ENCODE data around the gene ATG7.

ATG7 gene

GRCh38 chr3:11495948-11496557, 223.9 kb downstream of the ATG7 start (continued):
- TF ChIP-seq PRDM6 (tag by site-specific recombination; IDR thresholded peaks at IDR 0.05): peak; percentile 89
- no peak for TF ChIP-seq MEIS1 (CRISPR knock-in tag; IDR thresholded peaks at IDR 0.05; ENCODE audit: borderline replicate concordance)
- TF ChIP-seq ZSCAN30 (tag by site-specific recombination; IDR thresholded peaks at IDR 0.05): peak; percentile 98
- TF ChIP-seq MZF1 (tag by site-specific recombination; IDR thresholded peaks at IDR 0.05; ENCODE audit: borderline replicate concordance): peak; percentile 52; the same call in 1 of the 2 replicates
- no peak for TF ChIP-seq HOXC10 (CRISPR knock-in tag; IDR thresholded peaks at IDR 0.05)
- TF ChIP-seq ZXDB (tag by site-specific recombination; IDR thresholded peaks at IDR 0.05): peak; percentile 95
- TF ChIP-seq ZNF571 (tag by site-specific recombination; IDR thresholded peaks at IDR 0.05): no peak
- no peak for TF ChIP-seq ZNF175 (tag by site-specific recombination; IDR thresholded peaks at IDR 0.05)
- no peak for TF ChIP-seq SALL2 (tag by site-specific recombination; IDR thresholded peaks at IDR 0.05; ENCODE audit: borderline replicate concordance)
- TF ChIP-seq ZNF473 (tag by site-specific recombination; IDR thresholded peaks at IDR 0.05): no peak
- TF ChIP-seq ZNF521 (tag by site-specific recombination; IDR thresholded peaks at IDR 0.05): no peak
- peak; percentile 78 for TF ChIP-seq ZNF600 (tag by site-specific recombination; IDR thresholded peaks at IDR 0.05)
- no peak for TF ChIP-seq ZNF155 (tag by site-specific recombination; IDR thresholded peaks at IDR 0.05)
- no peak for TF ChIP-seq ZFP37 (tag by site-specific recombination; IDR thresholded peaks at IDR 0.05)
- peak; percentile 78 for TF ChIP-seq ZNF596 (tag by site-specific recombination; IDR thresholded peaks at IDR 0.05)
- no peak for TF ChIP-seq ZNF560 (tag by site-specific recombination; IDR thresholded peaks at IDR 0.05; ENCODE audit: borderline replicate concordance)
- no peak for TF ChIP-seq ZNF132 (tag by site-specific recombination; IDR thresholded peaks at IDR 0.05; ENCODE audit: borderline replicate concordance)
- no peak for TF ChIP-seq ZNF274 (IDR thresholded peaks at IDR 0.05; ENCODE audit: low read length)
- no peak for TF ChIP-seq ZNF274 (tag by site-specific recombination; IDR thresholded peaks at IDR 0.05; ENCODE audit: borderline replicate concordance)
- TF ChIP-seq BCL6B (tag by site-specific recombination; IDR thresholded peaks at IDR 0.05): no peak
- no peak for TF ChIP-seq SETDB1 (IDR thresholded peaks at IDR 0.05; ENCODE audit: insufficient read length, low read length)
- peak; percentile 70 for TF ChIP-seq OVOL3 (tag by site-specific recombination; IDR thresholded peaks at IDR 0.05)
- TF ChIP-seq KLF16 (tag by site-specific recombination; IDR thresholded peaks at IDR 0.05): 0 out of 2 replicates have a peak, but pooled peaks have one; percentile 62
- peak; percentile 78 for TF ChIP-seq WT1 (tag by site-specific recombination; IDR thresholded peaks at IDR 0.05)
- TF ChIP-seq ZNF692 (tag by site-specific recombination; IDR thresholded peaks at IDR 0.05): peak; percentile 23; the same call in 1 of the 2 replicates
- peak; percentile 93 for TF ChIP-seq KLF17 (tag by site-specific recombination; IDR thresholded peaks at IDR 0.05)
- TF ChIP-seq SCRT1 (tag by site-specific recombination; IDR thresholded peaks at IDR 0.05; ENCODE audit: borderline replicate concordance): 0 out of 2 replicates have a peak, but pooled peaks have one; percentile 31
- TF ChIP-seq ZNF202 (tag by site-specific recombination; IDR thresholded peaks at IDR 0.05; ENCODE audit: borderline replicate concordance): no peak
- TF ChIP-seq CTCF (tag by site-specific recombination; IDR thresholded peaks at IDR 0.05): no peak
- no peak for TF ChIP-seq ZNF416 (tag by site-specific recombination; IDR thresholded peaks at IDR 0.05)
- no peak for TF ChIP-seq REPIN1 (tag by site-specific recombination; IDR thresholded peaks at IDR 0.05; ENCODE audit: low read depth)
- TF ChIP-seq ZNF621 (tag by site-specific recombination; IDR thresholded peaks at IDR 0.05): no peak
- TF ChIP-seq MYNN (tag by site-specific recombination; IDR thresholded peaks at IDR 0.05; ENCODE audit: borderline replicate concordance): no peak
